Suprapubic skin (tissue), 4 donors: ENCODE data around the gene TMEM88. TPM values are rescaled to one million over a fixed set of nuclear protein-coding genes. Genes with fewer than 3 reads are reported as not detected.
"Not testable (repeated sequence)": the region's sequence is repeated elsewhere in the genome, so short reads cannot be mapped to it uniquely, and the experiment has no call there.

Experiments used
- DNase-seq, 2 donors: peaks; one replicate each; pipeline ENCODE4 v3.0.0-alpha.2; 2019; ENCODE audit warnings: low spot score in 2 of 2
- H3K27ac ChIP-seq: fragments of 200-600 bp; sonication (generic); one replicate; pipeline ENCODE4 v1.5.1; 2019
- H3K27me3 ChIP-seq: fragments of 200-600 bp; sonication (generic); one replicate; pipeline ENCODE4 v1.5.1; 2019
- H3K36me3 ChIP-seq: fragments of 200-600 bp; sonication (generic); one replicate; pipeline ENCODE4 v1.5.1; 2019
- H3K4me1 ChIP-seq: fragments of 200-600 bp; sonication (generic); one replicate; pipeline ENCODE4 v1.5.1; 2019
- H3K4me3 ChIP-seq: fragments of 200-600 bp; sonication (generic); one replicate; pipeline ENCODE4 v1.5.1; 2019; ENCODE audit warnings: mild to moderate bottlenecking
- H3K9me3 ChIP-seq: fragments of 200-600 bp; sonication (generic); one replicate; pipeline ENCODE4 v1.5.1; 2019
- EP300 ChIP-seq: sonication (generic); formaldehyde crosslinking; IDR thresholded peaks from one replicate; pipeline ENCODE4 v1.6.1; 2017; ENCODE audit warnings: antibody characterized with exemption
- POLR2A ChIP-seq, 2 donors: fragments of 450-650 bp; IDR thresholded peaks; one replicate each; pipeline ENCODE4 v1.6.1; 2017; ENCODE audit warnings: antibody characterized with exemption in 2 of 2, mild to moderate bottlenecking in 2 of 2, moderate library complexity in 2 of 2
- POLR2AphosphoS5 ChIP-seq, 3 donors: sonication (generic); formaldehyde crosslinking; IDR thresholded peaks; one replicate each; pipeline ENCODE4 v1.6.1; 2017; ENCODE audit warnings: antibody characterized with exemption in 3 of 3
- WGBS: methylation state at CpG from one replicate; pipeline ENCODE4 v1.1.5; 2018; 5-methylcytosine and 5-hydroxymethylcytosine counted together
- total RNA-seq, 4 donors: library from RNA; depleted of rRNA; stranded (reverse); fragments of >200 nt; gene quantifications; one replicate each; pipeline ENCODE4 v1.1.0, GENCODE V29; 2016
- TF ChIP-seq, protein P1 (sequence below), 2 donors: fragments of 200-600 bp in 1 of 2; fragments of 450-650 bp in 1 of 2; sonication (generic) in 1 of 2; IDR thresholded peaks; one replicate each; pipeline ENCODE4 v1.5.1; 2016 to 2019; ENCODE audit warnings: antibody characterized with exemption in 2 of 2, mild to moderate bottlenecking in 1 of 2, moderate library complexity in 1 of 2

The TMEM88 gene, protein sequence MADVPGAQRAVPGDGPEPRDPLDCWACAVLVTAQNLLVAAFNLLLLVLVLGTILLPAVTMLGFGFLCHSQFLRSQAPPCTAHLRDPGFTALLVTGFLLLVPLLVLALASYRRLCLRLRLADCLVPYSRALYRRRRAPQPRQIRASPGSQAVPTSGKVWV
- 1 to 10 TPM; 4.2 to 7.6 (median 5.1) TPM for total RNA-seq

DNA sequence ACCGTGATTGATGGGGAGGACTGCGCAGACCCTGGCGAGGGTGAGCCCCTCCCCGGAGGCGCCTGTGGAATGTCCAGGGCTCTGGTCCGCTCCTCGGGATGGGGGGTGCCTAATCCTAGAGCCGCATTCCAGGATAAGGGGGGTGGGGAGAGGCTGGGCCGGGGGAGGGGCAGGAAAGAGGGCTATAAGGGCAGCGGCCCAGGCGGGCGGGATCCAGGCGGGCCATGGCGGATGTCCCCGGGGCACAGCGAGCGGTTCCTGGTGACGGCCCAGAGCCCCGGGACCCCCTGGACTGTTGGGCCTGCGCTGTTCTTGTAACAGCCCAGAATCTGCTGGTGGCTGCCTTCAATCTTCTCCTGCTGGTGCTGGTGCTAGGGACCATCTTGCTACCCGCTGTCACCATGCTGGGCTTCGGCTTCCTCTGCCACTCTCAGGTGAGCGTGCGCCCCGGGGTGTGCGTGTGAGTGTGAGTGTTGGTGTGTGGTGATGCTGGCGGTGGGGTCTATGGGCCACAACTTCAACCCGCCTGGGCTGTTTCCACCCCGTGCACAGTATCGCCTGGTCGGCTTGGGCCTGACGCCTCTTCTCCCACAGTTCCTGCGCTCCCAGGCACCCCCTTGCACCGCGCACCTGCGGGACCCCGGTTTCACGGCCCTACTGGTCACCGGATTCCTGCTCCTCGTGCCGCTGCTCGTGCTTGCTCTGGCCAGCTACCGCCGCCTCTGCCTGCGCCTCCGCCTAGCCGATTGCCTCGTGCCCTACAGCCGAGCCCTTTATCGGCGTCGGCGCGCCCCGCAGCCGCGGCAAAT, at the start of gene TMEM88:
Gene TMEM88, plus strand, starts transcription at position 216 of the 809 bp plus-strand sequence. Its CDS starts 9 bp downstream, at position 225.
- peak within 1 kb of the TSS; percentile 71 for H3K4me3 ChIP-seq
- H3K4me1 ChIP-seq = peaks cover 57% of the 10 kb centered on the region
- no peaks in the 10 kb centered on the region for H3K9me3 ChIP-seq
- H3K27me3 ChIP-seq = no peaks in the 10 kb centered on the region
- TF ChIP-seq POLR2AphosphoS5 (IDR thresholded peaks at IDR 0.05) (no peak), POLR2A (IDR thresholded peaks at IDR 0.05) (no peak), EP300 (no peak)
- TF ChIP-seq, protein P1, sequence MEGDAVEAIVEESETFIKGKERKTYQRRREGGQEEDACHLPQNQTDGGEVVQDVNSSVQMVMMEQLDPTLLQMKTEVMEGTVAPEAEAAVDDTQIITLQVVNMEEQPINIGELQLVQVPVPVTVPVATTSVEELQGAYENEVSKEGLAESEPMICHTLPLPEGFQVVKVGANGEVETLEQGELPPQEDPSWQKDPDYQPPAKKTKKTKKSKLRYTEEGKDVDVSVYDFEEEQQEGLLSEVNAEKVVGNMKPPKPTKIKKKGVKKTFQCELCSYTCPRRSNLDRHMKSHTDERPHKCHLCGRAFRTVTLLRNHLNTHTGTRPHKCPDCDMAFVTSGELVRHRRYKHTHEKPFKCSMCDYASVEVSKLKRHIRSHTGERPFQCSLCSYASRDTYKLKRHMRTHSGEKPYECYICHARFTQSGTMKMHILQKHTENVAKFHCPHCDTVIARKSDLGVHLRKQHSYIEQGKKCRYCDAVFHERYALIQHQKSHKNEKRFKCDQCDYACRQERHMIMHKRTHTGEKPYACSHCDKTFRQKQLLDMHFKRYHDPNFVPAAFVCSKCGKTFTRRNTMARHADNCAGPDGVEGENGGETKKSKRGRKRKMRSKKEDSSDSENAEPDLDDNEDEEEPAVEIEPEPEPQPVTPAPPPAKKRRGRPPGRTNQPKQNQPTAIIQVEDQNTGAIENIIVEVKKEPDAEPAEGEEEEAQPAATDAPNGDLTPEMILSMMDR (IDR thresholded peaks at IDR 0.05) = no peak
- H3K36me3 ChIP-seq = peaks cover 24% of the 10 kb centered on the region
- WGBS = 71% methylated on average over 48 of the region's 57 CpGs
- peak within 1 kb of the TSS; percentile 93 for H3K27ac ChIP-seq
- peak in 1 of 2 donors; percentile 79 for DNase-seq

- no peaks in the 10 kb centered on the region for H3K9me3 ChIP-seq
- H3K27me3 ChIP-seq = peaks cover 5% of the 10 kb centered on the region
- H3K27ac ChIP-seq = no peak overlapping the region
- no peaks in the 10 kb centered on the region for H3K36me3 ChIP-seq
- 75% methylated on average over 6 of the region's 6 CpGs for WGBS
- DNase-seq = no peak
- H3K4me1 ChIP-seq = no peaks in the 10 kb centered on the region
- TF ChIP-seq, protein P1 (IDR thresholded peaks at IDR 0.05) = no peak
- TF ChIP-seq POLR2A (IDR thresholded peaks at IDR 0.05) = no peak
- no peak for TF ChIP-seq EP300
- TF ChIP-seq POLR2AphosphoS5 (IDR thresholded peaks at IDR 0.05) = no peak
- H3K4me3 ChIP-seq = no peak overlapping the region
Measured at GRCh38 chr17:7806587-7806986, 48.3 kb upstream of the TMEM88 start.

DNA sequence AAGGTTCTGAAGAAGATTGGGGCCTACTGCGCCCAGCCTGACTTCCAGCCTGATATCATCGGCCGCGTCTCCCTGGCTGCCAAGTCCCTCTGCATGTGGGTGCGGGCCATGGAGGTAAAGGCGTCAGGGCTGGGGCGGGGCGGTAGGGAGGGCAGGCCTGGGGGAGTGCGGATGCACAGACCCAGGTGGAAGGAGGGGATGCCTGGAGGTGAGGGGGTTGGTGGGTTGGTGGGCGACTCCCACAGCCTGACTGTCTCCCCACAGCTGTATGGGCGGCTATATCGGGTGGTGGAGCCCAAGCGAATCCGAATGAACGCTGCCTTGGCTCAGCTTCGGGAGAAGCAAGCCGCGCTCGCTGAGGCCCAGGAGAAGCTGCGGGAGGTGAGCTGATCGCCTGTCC, 47.7 kb upstream of the TMEM88 start:
- TF ChIP-seq EP300 (no peak), POLR2A (IDR thresholded peaks at IDR 0.05) (no peak)
- TF ChIP-seq, protein P1 (IDR thresholded peaks at IDR 0.05) = no peak
- Histone ChIP-seq H3K4me3 (no peak overlapping the region), H3K27me3 (peaks cover 5% of the 10 kb centered on the region), H3K36me3 (no peaks in the 10 kb centered on the region), H3K9me3 (no peaks in the 10 kb centered on the region), H3K27ac (no peak overlapping the region), H3K4me1 (no peaks in the 10 kb centered on the region)
- WGBS = 89% methylated on average over 20 of the region's 21 CpGs
- no peak for DNase-seq

DNA sequence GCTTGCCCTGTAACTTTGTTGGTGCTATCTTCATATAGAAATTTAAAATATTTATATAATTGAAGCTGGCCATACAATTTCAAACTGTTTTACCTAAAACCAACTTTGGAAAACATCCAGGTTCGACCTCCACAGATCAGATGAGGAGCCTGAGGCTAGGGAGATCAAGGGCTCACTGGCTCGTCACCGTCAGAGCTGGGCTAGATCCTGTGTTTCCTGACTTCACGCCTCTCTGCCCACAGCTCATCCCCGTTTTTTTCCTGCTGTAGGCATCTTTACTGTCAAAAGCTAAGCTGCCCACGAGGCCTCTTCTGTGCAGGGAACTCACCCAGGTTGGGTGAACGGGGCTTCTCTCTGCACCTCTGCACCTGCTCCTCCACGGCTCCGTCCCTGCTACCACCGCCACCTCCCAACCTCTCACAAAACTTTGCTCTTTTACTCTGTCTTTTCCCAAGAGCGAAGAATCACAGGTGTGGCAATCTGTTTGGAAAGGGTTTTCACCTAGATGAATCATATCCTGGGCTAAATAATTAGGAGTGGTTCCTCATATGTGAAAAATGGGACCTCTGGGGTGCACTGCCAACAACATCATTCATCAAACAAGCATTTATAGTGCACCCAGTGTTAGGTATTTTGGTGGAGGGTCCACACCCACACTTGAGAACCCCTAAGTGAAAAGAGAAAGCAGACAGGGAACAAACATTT, 45.6 kb upstream of the TMEM88 start:
- no peaks in the 10 kb centered on the region for H3K9me3 ChIP-seq
- H3K27me3 ChIP-seq = peaks cover 5% of the 10 kb centered on the region
- no peak for DNase-seq
- H3K4me3 ChIP-seq = no peak overlapping the region
- H3K36me3 ChIP-seq = no peaks in the 10 kb centered on the region
- no peak overlapping the region for H3K27ac ChIP-seq
- TF ChIP-seq POLR2AphosphoS5 (IDR thresholded peaks at IDR 0.05) (no peak), POLR2A (IDR thresholded peaks at IDR 0.05) (no peak), EP300 (no peak)
- TF ChIP-seq, protein P1 (IDR thresholded peaks at IDR 0.05) = no peak
- WGBS = 49% methylated on average over 11 of the region's 11 CpGs
- H3K4me1 ChIP-seq = no peaks in the 10 kb centered on the region

DNA sequence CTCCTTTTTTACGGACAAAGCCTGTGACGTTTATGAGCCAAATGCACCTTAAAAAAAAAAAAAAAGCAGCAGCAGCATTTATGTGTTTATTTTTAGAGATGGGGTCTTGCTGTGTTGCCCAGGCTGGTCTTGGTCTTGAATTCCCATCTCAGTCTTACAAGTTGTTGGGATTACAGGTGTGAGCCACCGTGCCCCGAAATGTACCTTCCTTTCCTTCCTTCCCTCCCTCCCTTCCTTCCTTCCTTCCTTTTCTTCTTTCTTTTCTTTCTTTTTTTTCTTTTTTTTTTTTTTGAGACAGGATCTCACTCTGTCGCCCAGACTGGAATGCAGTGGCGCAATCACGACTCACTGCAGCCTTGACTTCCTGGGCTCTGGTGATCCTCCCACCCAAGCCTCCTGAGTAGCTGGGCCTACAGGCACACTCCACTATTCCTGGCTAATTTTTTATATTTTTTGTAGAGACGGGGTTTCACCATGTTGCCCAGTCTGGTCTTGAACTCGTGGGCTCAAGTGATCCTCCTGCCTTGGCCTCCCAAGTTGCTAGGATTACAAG, 45.0 kb upstream of the TMEM88 start:
- H3K4me3 ChIP-seq, H3K36me3 ChIP-seq, H3K27ac ChIP-seq, H3K9me3 ChIP-seq, H3K4me1 ChIP-seq, DNase-seq, H3K27me3 ChIP-seq: not testable (repeated sequence)
- WGBS = 80% methylated on average over 9 of the region's 9 CpGs
